Suprapubic skin (tissue), 4 donors: ENCODE results near the gene HSPA4L. TPM values are rescaled to one million over a fixed set of nuclear protein-coding genes. Genes with fewer than 3 reads are reported as not detected.

Experiments
- DNase-seq, 2 donors: peaks; one replicate each; pipeline ENCODE4 v3.0.0-alpha.2; 2019; ENCODE audit warnings: low spot score in 2 of 2
- H3K27ac ChIP-seq: fragments of 200-600 bp; sonication (generic); one replicate; pipeline ENCODE4 v1.5.1; 2019
- H3K27me3 ChIP-seq: fragments of 200-600 bp; sonication (generic); one replicate; pipeline ENCODE4 v1.5.1; 2019
- H3K36me3 ChIP-seq: fragments of 200-600 bp; sonication (generic); one replicate; pipeline ENCODE4 v1.5.1; 2019
- H3K4me1 ChIP-seq: fragments of 200-600 bp; sonication (generic); one replicate; pipeline ENCODE4 v1.5.1; 2019
- H3K4me3 ChIP-seq: fragments of 200-600 bp; sonication (generic); one replicate; pipeline ENCODE4 v1.5.1; 2019; ENCODE audit warnings: mild to moderate bottlenecking
- H3K9me3 ChIP-seq: fragments of 200-600 bp; sonication (generic); one replicate; pipeline ENCODE4 v1.5.1; 2019
- EP300 ChIP-seq: sonication (generic); formaldehyde crosslinking; IDR thresholded peaks from one replicate; pipeline ENCODE4 v1.6.1; 2017; ENCODE audit warnings: antibody characterized with exemption
- POLR2A ChIP-seq, 2 donors: fragments of 450-650 bp; IDR thresholded peaks; one replicate each; pipeline ENCODE4 v1.6.1; 2017; ENCODE audit warnings: antibody characterized with exemption in 2 of 2, mild to moderate bottlenecking in 2 of 2, moderate library complexity in 2 of 2
- POLR2AphosphoS5 ChIP-seq, 3 donors: sonication (generic); formaldehyde crosslinking; IDR thresholded peaks; one replicate each; pipeline ENCODE4 v1.6.1; 2017; ENCODE audit warnings: antibody characterized with exemption in 3 of 3
- WGBS: methylation state at CpG from one replicate; pipeline ENCODE4 v1.1.5; 2018; 5-methylcytosine and 5-hydroxymethylcytosine counted together
- total RNA-seq, 4 donors: library from RNA; depleted of rRNA; stranded (reverse); fragments of >200 nt; gene quantifications; one replicate each; pipeline ENCODE4 v1.1.0, GENCODE V29; 2016
- TF ChIP-seq, protein P1 (sequence below), 2 donors: fragments of 200-600 bp in 1 of 2; fragments of 450-650 bp in 1 of 2; sonication (generic) in 1 of 2; IDR thresholded peaks; one replicate each; pipeline ENCODE4 v1.5.1; 2016 to 2019; ENCODE audit warnings: antibody characterized with exemption in 2 of 2, mild to moderate bottlenecking in 1 of 2, moderate library complexity in 1 of 2

Gene HSPA4L
- total RNA-seq, 4 donors from 2014 or later = 17.8 to 22.2 (median 19.6) TPM

DNA sequence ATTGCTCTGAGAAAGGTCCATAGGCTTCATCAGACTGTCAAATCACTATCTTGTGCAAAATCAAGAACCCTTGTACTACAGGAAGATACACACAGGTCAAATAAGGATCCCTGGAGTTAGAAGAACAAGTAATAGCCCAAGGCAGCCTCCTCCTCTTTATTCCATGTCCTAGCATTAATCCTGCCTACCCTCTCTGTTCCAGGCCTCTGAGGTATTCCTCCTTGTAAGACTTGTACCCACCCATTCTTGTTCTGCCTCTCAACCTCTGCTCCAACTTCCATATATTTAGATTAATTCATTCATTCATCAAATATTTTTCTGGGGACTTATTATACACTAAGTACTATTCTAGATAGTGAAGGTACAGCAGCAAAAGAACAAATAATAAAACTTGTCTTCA is 88.2 kb downstream of the HSPA4L start:
- no peak for TF ChIP-seq EP300
- TF ChIP-seq, protein P1, sequence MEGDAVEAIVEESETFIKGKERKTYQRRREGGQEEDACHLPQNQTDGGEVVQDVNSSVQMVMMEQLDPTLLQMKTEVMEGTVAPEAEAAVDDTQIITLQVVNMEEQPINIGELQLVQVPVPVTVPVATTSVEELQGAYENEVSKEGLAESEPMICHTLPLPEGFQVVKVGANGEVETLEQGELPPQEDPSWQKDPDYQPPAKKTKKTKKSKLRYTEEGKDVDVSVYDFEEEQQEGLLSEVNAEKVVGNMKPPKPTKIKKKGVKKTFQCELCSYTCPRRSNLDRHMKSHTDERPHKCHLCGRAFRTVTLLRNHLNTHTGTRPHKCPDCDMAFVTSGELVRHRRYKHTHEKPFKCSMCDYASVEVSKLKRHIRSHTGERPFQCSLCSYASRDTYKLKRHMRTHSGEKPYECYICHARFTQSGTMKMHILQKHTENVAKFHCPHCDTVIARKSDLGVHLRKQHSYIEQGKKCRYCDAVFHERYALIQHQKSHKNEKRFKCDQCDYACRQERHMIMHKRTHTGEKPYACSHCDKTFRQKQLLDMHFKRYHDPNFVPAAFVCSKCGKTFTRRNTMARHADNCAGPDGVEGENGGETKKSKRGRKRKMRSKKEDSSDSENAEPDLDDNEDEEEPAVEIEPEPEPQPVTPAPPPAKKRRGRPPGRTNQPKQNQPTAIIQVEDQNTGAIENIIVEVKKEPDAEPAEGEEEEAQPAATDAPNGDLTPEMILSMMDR (IDR thresholded peaks at IDR 0.05) = no peak
- TF ChIP-seq POLR2A (IDR thresholded peaks at IDR 0.05) = no peak
- no peak for TF ChIP-seq POLR2AphosphoS5 (IDR thresholded peaks at IDR 0.05)
- H3K4me1 ChIP-seq = peaks cover 12% of the 10 kb centered on the region
- no peak for DNase-seq
- no peaks in the 10 kb centered on the region for H3K36me3 ChIP-seq
- H3K27me3 ChIP-seq = no peaks in the 10 kb centered on the region
- H3K9me3 ChIP-seq = no peaks in the 10 kb centered on the region
- H3K4me3 ChIP-seq = no peak overlapping the region
- no peak overlapping the region for H3K27ac ChIP-seq

DNA sequence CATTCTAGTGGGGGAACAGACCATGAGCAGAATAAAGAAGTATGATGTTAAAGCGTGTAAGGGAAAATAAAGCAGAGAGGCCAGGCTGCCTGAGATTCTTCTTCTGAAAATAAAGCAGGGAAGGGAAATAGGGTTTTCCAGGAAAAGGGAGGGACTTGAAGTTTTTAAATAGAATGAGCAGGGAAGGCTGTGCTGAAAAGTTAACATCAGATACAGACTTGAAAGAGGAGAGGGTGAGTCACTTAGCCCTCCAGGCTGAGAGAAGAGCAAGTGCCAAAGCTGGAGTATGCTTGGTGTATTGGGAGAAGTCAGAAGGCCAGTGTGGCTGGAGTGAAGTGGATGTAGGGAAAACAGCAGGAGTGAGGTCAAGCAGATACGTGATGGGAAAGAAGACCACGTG is 88.6 kb downstream of the HSPA4L start:
- no peak for TF ChIP-seq EP300
- TF ChIP-seq POLR2AphosphoS5 (IDR thresholded peaks at IDR 0.05) = no peak

DNA sequence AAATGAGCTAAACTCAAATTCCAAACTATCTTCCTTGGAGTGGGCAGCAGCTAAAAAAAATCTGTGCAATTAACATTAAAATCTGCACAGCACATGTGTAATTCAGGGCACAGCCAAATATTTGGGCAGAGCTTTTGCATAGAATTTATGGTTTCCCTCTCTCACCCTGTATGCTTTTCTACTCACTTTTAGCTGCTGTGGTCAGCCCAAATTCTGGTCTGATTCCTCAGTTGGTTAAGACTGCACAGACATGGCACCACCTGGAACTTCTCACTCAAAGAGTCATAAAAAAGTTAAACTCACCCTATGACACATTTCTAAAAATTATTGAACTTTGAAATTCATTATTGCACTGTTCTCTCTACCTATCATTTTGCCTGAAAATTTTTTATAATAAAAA is 93.7 kb downstream of the HSPA4L start:
- Histone ChIP-seq H3K36me3 (no peaks in the 10 kb centered on the region), H3K4me3 (no peak overlapping the region), H3K9me3 (no peaks in the 10 kb centered on the region), H3K4me1 (peaks cover 14% of the 10 kb centered on the region), H3K27ac (no peak overlapping the region), H3K27me3 (no peaks in the 10 kb centered on the region)
- TF ChIP-seq POLR2AphosphoS5 (IDR thresholded peaks at IDR 0.05) (no peak), EP300 (no peak), POLR2A (IDR thresholded peaks at IDR 0.05) (no peak)
- TF ChIP-seq, protein P1 (IDR thresholded peaks at IDR 0.05) = no peak
- no peak for DNase-seq

More for the DNA sequence above, 88.6 kb downstream of the HSPA4L start:
- Histone ChIP-seq H3K27ac (no peak overlapping the region), H3K27me3 (no peaks in the 10 kb centered on the region), H3K36me3 (no peaks in the 10 kb centered on the region), H3K4me3 (no peak overlapping the region), H3K9me3 (no peaks in the 10 kb centered on the region), H3K4me1 (peaks cover 12% of the 10 kb centered on the region)
- 16% methylated on average over 3 of the region's 3 CpGs for WGBS
- DNase-seq = no peak

DNA sequence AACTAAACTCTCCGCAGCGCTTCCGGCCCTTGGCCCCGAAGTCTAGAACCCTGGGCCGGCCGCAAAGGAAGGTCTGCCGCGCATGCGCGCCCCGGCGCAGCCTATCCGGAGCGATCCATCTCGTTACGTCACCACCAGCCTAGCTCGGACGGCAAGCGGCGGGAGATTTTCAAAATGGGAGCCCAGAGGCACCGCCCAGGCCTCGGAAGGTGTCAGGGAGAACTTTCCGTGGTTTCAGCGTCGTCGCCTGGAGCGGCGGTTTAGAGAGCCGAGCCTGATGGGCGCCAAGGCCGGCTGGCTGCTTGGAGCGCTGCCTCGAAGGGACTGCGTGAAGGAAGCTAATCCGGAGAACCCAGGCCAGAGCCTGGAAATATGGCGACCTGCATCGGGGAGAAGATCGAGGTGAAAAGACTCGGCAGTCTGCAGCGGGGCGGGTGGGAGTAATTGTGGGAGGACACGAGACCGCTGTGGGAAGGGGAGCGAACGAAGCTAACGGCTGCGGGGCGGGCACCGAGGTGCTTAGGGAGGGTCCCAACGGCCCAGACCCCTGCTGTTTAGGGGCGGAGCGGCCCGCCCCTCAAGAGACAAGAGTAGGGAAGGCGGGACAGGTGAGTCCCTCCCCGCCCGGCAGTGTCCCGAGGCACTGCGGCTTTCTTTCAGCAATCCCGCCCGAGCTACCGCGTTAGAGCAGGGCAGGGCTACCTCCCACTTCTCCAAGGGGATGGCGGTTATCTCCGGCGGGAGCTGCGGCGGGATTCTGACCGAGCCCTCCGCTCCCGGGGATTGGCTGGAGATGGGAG is 98.8 kb downstream of the HSPA4L start, which contains the start of gene PLK4:
PLK4 (plus strand) TSS at position 131 of the 800 bp plus-strand sequence; CDS start at position 373, 242 bp downstream.
- WGBS = under 1% methylated on average over 49 of the region's 70 CpGs
- peak; percentile 95 to 96 for DNase-seq
- TF ChIP-seq EP300 (no peak), POLR2A (IDR thresholded peaks at IDR 0.05) (peak in 1 of 2 donors; percentile 42), POLR2AphosphoS5 (IDR thresholded peaks at IDR 0.05) (peak in 2 of 3 donors; percentile 30 to 33)
- TF ChIP-seq, protein P1 (IDR thresholded peaks at IDR 0.05) = no peak

DNA sequence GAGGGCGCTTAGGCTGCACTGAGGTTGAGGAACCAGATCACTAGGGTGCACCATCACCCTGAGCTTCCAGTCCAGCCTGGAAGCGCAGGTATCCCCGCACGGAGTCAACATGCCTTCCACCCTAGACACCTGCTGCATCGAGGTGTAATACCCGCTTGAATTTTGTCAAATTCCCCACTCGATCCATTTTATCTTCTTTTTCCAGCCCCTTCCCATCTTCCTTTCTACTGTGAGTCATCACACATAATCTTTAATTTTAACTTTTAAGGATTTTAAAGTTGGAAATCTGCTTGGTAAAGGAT is 99.4 kb downstream of the HSPA4L start:
- Histone ChIP-seq H3K36me3 (no peaks in the 10 kb centered on the region), H3K4me3 (peak overlapping the region; percentile 83), H3K9me3 (no peaks in the 10 kb centered on the region), H3K27ac (peak overlapping the region; percentile 81), H3K27me3 (no peaks in the 10 kb centered on the region), H3K4me1 (peaks cover 15% of the 10 kb centered on the region)
- under 1% methylated on average over 7 of the region's 7 CpGs for WGBS
- TF ChIP-seq, protein P1 (IDR thresholded peaks at IDR 0.05) = no peak
- TF ChIP-seq POLR2AphosphoS5 (IDR thresholded peaks at IDR 0.05) (no peak), EP300 (no peak), POLR2A (IDR thresholded peaks at IDR 0.05) (no peak)
- no peak for DNase-seq

More for the DNA sequence above, 98.8 kb downstream of the HSPA4L start, which contains the start of gene PLK4:
- Histone ChIP-seq H3K27ac (peak within 1 kb of the TSS; percentile 81), H3K9me3 (no peaks in the 10 kb centered on the region), H3K4me3 (peak within 1 kb of the TSS; percentile 83), H3K4me1 (peaks cover 15% of the 10 kb centered on the region), H3K27me3 (no peaks in the 10 kb centered on the region), H3K36me3 (no peaks in the 10 kb centered on the region)
